MM.1S (cell line): ENCODE data around the gene LSM7.

Source experiments
- CTCF ChIP-seq: fragments of 300-600 bp; sonication (generic); IDR thresholded peaks from 2 replicates; pipeline ENCODE4 v1.5.1; 2016; ENCODE audit warnings: antibody characterized with exemption, low read length, mixed read lengths
- EZH2 ChIP-seq: fragments of 300-600 bp; sonication (generic); optimal IDR thresholded peaks from 2 replicates; pipeline ENCODE3; 2017; ENCODE audit warnings: low read depth, mild to moderate bottlenecking, antibody characterized with exemption, low read length, mixed read lengths

DNA sequence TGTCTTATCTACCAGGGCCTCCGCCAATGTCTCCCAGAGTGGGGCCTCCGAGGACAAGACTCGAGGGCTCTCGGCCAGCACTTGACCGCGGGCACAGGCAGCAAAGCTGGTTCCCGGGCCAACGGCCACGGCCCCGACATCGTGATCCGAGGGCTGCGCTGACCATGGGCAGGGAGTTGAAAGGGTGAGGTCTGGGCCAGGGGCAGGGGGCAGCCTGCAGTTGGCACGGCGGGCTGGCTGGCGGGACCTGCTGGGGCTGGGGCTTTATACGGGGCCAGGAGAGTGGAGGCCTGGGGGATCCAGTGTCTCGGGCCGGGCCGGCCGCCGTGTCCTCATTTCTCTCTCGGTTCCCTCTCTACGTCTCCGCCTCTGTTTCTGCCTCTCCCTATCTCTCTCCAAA is 10.6 kb downstream of the LSM7 start:
- TF ChIP-seq CTCF (no peak), EZH2 (no peak)
